HG03175 (cell line): ENCODE data around the gene PFDN6.
"Not testable (repeated sequence)": the region's sequence is repeated elsewhere in the genome, so short reads cannot be mapped to it uniquely, and the experiment has no call there.

Source experiments
- ATAC-seq: cut with Tn5 transposase; IDR thresholded peaks from one replicate; pipeline ENCODE4 v1.9.1; 2021; ENCODE audit warnings: mild to moderate bottlenecking, moderate library complexity; ENCODE audit not compliant: unreplicated experiment

Gene PFDN6

DNA sequence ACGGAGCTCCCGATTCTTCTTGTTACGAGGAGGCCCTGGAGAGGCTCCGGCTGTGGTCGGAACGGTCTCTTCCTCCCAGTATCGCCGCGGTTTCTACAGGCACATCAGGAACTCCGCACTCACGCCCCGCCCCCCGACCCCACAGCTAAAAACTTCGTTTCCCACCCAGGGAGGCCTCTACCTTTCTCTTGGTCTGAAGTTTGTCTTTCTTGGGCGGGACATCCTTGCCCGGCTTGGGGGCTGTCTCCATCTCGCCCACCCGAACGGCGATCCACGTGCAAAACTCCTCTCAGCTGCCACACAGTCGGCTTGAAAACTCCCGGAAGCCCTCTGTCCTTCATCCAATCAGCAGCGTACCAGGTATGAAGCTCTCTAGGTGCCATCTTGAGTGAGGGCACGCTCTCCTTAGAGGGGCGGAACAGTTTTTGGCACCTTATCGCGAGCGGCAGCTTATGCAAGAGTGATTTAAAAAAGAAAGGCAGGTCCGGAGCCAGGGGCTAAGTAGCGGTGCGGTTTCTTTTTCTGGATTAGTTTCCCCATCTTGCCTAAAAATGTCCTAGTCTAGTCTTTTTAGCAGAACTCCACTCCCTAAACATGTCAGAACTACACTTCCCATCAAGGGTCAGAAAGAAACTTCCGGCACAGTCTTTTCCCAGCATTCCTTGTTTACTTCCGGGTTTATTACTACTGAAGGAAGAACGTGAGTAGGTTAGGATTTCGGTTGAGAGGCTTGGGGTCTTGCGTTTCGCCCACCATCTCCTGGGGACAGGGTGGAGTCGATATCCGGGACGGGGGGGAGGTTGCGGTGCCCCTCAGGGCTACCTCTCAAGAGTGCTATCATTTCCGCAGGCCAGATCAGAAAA lies at the start of gene PFDN6, which contains the start of gene WDR46:
Gene PFDN6 (plus strand): TSS at position 681 of the 863 bp plus-strand sequence. CDS start 256 bp downstream, outside the sequence.
Gene WDR46 (minus strand): TSS at position 319 of the 863 bp plus-strand sequence. CDS start 69 bp downstream, at position 250.
- ATAC-seq: peak; percentile 88

DNA sequence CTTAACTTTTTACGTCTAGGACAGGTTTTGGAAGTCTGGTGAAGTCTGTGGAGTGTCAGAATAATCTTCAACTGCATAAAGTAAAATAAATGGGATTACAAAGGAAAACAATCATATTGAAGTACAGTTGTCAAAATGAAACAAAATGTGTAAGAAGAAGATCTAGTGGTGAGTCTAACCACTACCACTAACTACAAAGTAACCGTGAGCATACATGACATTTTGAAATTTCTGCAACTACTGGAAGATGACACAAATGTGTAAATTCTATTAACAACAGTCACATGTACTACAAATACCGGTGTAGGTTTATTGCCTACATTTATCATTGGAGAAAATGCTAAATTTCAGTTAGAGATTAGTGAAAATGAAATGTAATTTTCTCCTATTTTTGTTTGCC lies 47.4 kb upstream of the PFDN6 start:
- no peak for ATAC-seq

DNA sequence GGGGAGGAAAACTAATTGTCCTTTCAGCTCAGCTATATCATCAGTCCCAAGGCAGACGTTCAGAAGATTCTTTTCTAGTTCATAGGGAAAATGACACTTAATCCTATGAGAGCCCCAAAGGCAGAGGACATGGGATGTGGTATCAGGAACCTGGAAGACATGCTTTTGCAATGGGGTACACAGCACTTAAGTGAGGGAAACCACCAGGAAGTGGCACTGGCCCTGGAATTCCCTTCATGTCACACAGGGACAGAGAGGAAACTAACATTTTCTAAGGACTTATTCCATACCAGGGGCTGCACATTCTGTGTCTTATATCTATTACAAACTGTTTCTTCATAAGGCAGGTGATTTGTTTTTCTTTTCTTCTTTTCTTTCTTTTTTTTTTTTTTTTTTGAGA lies 45.9 kb upstream of the PFDN6 start:
- ATAC-seq: no peak

- peak; percentile 25 for ATAC-seq
Observed at GRCh38 chr6:33247977-33248642, 41.3 kb upstream of the PFDN6 start.

DNA sequence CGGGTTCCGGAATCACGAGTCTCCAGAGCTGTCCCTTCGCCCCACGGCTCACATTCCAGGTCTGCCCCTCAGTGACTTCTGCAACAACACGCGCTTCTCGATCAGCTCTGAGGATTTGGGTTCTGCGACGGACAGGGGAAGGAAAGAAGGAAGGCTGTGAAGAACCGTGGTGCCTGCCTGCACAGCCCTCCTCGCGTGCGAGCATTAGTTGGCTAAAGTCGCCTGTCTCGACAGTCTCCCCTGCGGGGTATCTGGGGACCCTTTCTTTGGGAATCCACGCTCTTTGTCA lies 40.8 kb upstream of the PFDN6 start:
- no peak for ATAC-seq

- peak; percentile 91 for ATAC-seq
Observed at GRCh38 chr6:33248932-33249731, 40.3 kb upstream of the PFDN6 start.

DNA sequence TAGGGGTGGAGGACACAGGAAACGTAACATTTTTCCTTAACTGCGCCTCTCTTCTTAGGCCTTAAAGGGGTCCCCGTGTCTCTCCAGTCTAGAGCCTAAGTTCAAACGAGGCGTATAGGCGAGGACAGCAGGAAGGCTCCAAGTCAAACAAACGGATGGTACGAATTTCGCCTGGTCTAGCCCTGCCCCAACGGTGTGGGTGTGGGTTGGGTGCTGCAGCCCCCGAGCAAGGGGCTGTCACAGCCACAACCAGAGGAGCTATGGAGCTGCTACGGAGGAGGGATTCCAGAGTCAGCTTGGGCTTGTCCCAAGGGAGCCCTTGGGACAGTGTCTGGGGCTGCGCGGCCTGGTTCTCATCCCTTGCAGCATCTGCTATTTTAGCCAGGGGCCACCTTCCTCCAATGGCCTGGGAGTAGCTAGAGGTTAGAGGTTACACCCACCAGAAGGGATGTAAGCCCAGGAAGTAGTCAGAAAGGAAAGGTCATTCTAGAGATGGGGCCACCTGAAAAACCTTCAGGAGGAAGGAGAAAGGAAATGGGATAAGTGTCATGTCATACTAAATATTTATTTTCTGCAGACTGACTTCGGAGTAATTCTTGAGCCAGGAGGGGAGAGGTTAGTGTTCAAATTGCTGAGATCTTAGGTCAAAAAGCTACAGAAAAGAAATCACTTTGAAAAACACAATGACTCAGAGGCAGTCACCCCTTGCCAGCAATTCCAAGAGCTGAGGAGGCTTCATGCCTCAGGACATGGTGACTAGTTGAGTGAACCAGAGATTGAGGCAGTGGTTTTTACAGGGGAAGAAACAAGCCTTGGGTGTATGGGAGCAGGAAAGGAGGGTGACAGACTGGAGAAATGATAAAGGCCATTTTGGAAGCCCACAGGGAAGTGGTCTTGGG lies 39.4 kb upstream of the PFDN6 start:
- ATAC-seq: no peak

DNA sequence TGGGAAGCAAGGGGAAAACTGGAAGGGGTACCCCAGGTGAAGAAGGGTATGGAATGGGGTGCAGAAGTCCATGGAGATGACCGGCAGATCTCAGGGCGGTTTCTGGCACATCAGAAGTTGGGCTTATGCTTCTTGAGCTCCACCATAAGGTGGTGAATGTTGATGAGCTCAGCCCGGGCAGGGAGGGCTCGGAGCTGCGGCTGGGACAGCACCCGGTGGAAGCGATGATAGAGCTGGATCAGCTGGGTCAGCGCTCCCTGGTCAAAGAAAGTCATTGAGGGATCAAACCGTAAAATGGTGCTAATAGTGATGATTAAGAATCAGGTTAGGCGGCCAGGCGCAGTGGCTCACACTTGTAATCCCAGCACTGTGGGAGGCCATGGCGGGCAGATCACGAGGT lies 38.7 kb upstream of the PFDN6 start:
- ATAC-seq: no peak

GRCh38 chr6:33251395-33252012 lies 37.9 kb upstream of the PFDN6 start:
- ATAC-seq: no peak

DNA sequence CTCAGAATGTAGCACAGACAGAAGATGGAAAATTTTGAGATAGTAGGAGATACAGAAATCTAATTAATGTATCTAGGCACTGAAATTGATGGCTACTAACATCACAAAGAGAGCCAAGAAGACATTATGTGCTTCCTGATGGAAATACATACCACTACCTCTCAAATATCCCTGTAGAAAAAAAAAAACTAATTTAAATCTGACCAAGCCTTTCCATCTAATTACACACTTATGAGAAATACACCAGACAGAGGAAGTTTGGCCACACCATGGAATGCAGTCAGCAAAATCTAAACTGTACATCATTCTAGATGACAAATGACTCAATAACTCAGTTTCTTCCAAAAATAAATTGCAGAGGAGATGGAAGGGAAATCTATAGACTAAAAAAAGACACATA lies 36.6 kb upstream of the PFDN6 start:
- no peak for ATAC-seq

GRCh38 chr6:33254591-33254990 lies 34.8 kb upstream of the PFDN6 start:
- no peak for ATAC-seq

DNA sequence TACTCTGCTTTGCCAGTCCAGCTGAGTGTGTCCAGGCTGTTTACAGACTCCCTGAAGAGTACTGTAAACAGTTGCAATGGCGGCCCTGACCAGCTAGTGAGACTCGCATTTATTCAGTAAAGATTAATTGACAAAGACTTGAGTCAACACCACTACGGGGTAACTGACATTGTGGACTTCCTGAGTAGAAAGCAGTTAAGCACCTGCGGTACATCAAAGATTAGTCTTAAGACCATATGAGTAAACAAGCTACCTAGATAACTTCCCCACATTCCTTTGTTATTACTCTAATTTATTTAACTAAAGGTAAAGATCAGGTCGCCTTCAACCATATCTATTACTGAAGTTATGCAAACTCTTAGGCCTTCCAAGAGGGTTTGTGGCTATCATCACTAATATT lies 30.4 kb upstream of the PFDN6 start:
- ATAC-seq: no peak

DNA sequence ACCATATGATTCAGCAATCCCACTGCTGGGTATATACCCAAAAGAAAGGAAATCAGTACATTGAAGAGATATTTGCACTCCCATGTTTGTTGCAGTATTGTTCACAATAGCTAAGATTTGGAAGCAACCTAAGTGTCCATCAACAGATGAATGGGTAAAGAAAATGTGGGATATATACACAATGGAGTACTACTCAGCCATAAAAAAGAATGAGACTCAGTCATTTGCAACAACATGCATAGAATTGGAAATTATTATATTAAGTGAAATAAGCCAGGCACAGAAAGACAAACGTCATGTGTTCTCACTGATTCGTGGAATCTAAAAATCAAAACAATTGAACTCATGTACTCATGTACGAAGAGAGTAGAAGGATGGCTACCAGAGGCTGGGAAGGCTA lies 26.9 kb upstream of the PFDN6 start:
- not testable (repeated sequence) for ATAC-seq

- no peak for ATAC-seq
Observed at GRCh38 chr6:33264015-33264414, 25.4 kb upstream of the PFDN6 start.

DNA sequence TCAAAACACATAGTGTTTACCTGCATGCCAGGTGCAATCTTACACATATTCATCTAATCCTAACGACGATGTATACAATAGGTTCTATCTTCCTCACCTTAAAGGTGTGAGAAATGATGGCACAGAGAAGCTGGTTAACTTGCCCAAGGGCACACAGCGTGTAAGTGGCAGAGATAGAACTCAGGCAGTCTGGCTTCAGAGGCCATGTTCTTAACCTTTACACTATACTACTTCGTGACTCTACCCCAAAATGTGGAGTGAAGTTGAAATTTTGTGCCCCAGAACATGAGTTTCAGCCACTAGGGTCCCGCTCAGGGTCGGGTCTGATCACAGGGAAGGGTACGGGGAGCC lies 18.3 kb upstream of the PFDN6 start:
- peak; percentile 15 for ATAC-seq

DNA sequence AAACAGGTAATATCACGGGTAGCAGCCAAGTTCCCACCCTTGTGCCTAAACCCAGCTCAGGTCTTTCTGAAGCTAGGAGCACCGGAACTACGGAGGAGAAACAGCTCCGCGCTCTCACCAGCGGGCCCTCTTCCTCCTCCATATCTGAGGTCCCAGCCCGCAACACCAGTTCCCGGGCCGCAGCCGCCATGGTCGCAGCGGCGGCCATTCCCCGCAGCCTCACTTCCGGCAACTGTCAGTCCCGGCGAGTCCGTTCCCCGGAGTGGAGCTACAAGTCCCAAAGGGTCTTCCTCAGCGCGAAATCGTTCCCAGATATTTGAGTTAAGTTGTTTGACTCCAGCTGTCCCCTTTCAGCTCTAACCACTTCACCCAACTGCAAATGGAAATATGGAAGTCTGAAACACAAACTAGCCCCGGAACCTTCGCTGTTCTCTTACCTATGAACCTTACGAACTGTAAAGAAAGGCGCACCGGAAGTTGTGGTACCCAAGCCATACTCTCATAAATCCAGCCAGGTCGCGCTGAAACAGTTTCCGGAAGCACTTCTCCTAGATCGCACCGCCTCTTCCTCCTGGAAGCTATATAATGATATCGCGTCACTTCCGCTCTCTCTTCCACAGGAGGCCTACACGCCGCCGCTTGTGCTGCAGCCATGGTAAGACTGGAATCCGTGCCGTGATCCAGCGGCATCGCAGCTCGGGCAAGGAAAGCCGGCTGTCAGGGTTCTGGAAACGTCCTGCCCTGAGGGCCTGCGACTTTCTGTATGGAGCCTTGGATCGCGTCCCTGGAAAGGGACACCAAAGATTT lies 17.7 kb upstream of the PFDN6 start, which contains the start of the genes RPS18 and VPS52:
Gene RPS18 (plus strand): TSS at position 608 of the 807 bp plus-strand sequence. CDS start 45 bp downstream, at position 653.
Gene VPS52 (minus strand): TSS at position 409 of the 807 bp plus-strand sequence. CDS start 201 bp downstream, at position 208.
- peak; percentile 87 for ATAC-seq

DNA sequence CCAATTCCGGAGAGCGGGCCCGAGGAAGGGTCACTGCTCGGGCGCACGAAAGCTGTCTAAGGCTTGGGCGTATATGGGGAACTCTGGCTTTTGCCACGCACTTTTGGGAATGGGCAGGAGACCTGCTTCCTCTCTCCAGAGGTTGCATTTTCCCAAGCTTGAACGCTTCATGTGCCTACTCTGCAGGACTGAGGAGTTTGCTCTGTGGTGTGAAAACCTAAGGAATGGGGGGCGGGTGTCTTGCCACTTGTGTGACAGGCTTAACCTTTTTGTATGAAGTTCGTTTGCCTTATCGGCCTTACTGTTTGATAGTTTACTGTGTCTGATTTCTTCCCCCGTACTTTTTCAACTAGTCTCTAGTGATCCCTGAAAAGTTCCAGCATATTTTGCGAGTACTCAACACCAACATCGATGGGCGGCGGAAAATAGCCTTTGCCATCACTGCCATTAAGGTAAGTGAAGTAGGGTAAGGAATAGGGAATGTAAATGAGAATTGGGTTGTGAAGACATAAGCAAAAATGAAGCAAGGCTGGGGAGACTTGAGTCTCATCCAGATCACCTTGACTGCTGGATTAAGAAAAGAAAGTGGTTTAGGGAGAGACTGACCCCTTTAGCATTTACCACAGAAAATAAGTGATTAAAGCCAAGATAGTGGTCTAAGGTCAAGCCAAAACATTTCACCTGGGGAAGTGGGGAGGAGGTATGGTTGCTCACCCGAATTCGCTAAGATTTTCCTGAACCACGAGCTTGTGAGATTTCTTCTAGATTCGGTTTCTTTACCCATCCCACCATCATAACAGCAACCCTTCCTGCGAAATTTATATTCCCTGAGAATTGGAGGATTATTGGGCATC lies 16.9 kb upstream of the PFDN6 start:
- peak; percentile 13 for ATAC-seq
